ENCODE data around the gene ABTB1.
A peak's percentile ranks its signal among the peaks of the same experiment; 100 is the strongest.

GRCh38 chr3:127697551-127698240 lies 24.9 kb downstream of the ABTB1 start:
- no peak for TF ChIP-seq CTCF (IDR thresholded peaks at IDR 0.05)
- peak; percentile 93 for TF ChIP-seq POLR2AphosphoS5 (IDR thresholded peaks at IDR 0.05)

Measured in gastroesophageal sphincter (tissue), 3 donors.